ENCODE results near the gene L3HYPDH. TPM values are rescaled to one million over a fixed set of nuclear protein-coding genes. Genes with fewer than 3 reads are reported as not detected.

The L3HYPDH gene
- total and polyA plus RNA-seq, 8 donors, result 6.7 to 20.9 (median 10.4) TPM

DNA sequence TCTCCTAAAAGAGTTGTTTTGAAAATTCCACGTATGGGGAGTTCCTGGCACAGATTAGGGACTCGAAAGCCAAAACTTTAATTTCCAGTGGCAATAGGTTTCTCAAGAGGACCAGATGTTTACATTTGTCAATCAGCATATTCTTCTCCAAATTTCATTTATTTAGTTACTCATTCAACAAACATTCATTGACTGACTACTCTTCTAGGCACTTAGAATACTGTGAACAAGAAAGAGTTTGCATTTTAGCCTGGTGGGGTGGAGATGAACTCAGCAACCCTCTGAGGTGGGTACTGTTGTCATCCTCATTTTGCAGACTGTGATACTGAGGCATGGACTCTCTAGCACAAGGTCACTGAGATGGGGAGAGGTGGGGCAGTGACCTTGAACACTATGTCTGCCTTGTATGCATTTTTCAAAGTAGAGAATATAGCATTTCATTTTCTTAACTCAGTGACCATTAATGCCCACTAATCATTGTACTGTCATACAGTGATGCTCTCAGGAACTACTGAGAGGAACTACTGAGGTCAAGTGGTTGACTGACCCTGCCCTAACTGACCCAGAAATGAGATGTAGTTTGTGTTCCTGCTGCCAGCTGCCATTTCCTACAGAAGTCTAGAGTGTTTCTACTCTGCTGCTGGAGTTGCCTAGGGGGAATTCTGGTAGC lies 2.2 kb downstream of the L3HYPDH start:
- intact Hi-C loops (cut with DNase I), result no loop called here
- WGBS, 2 donors, result 19 to 22% methylated on average over 2 of the region's 2 CpGs
- Histone ChIP-seq H3K4me3 (peak overlapping the region in 1 of 4 donors; percentile 74), H3K27me3 (no peaks in the 10 kb centered on the region), H3K4me1 (peaks cover 18 to 36% (median 29%) of the 10 kb centered on the region in 3 donors), H3K9me3 (no peaks in the 10 kb centered on the region), H3K36me3 (no peaks in the 10 kb centered on the region), H3K27ac (peak overlapping the region in 2 of 4 donors; percentile 24 to 29)
- TF ChIP-seq, protein P1, sequence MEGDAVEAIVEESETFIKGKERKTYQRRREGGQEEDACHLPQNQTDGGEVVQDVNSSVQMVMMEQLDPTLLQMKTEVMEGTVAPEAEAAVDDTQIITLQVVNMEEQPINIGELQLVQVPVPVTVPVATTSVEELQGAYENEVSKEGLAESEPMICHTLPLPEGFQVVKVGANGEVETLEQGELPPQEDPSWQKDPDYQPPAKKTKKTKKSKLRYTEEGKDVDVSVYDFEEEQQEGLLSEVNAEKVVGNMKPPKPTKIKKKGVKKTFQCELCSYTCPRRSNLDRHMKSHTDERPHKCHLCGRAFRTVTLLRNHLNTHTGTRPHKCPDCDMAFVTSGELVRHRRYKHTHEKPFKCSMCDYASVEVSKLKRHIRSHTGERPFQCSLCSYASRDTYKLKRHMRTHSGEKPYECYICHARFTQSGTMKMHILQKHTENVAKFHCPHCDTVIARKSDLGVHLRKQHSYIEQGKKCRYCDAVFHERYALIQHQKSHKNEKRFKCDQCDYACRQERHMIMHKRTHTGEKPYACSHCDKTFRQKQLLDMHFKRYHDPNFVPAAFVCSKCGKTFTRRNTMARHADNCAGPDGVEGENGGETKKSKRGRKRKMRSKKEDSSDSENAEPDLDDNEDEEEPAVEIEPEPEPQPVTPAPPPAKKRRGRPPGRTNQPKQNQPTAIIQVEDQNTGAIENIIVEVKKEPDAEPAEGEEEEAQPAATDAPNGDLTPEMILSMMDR (IDR thresholded peaks at IDR 0.05), result no peak
- FAIRE-seq, result no peak
- DNase-seq, result no peak
- no peak for ATAC-seq

DNA sequence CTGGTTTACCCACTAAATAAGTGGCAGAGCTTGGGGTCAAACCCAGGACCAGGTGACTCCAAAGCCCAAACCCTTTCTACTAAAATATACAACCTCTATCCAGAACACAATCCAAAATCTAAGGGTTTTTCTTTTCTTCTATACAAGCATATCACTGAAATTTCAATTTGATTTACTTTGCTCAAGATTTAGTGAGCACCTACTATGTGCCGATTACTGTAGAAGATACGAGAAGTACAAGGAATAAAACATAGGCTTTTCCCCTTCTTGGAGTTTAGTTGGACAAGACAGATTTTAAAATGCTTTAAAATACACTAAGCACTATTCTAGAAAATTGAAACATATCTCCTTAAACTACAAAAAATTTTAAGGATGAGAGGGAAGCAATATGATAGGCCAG lies 2.8 kb downstream of the L3HYPDH start:
- DNase-seq (no peak), FAIRE-seq (no peak), ATAC-seq (no peak)
- no peaks in the 10 kb centered on the region for H3K9me3 ChIP-seq
- H3K4me1 ChIP-seq, result peaks cover 18 to 34% (median 23%) of the 10 kb centered on the region in 3 donors
- WGBS, 2 donors, result 92 to 93% methylated on average over 2 of the region's 2 CpGs
- no peaks in the 10 kb centered on the region for H3K27me3 ChIP-seq
- intact Hi-C loops (cut with DNase I), result no loop called here
- TF ChIP-seq, protein P1 (IDR thresholded peaks at IDR 0.05), result no peak
- no peak overlapping the region for H3K27ac ChIP-seq
- H3K36me3 ChIP-seq, result no peaks in the 10 kb centered on the region
- H3K4me3 ChIP-seq, result no peak overlapping the region

DNA sequence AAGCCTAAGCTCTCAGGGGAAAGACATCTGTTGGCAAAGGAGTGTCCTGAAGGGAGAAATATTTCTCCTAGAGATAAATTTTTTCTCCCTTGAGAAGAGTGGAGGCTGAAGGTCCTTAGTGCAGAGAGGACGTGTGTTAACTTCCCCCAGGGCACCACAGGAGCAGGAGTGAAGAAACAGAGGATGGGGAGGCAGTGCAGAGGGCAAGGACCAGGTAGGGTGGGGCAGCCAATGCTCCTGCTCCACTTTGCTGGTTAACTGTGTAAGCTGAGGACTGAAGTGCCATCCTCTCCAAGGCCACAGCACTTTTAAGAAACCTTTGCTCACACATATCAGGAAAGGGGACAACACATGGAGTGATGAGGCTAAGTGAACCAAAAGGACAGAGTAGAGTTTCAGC lies 4.0 kb downstream of the L3HYPDH start:
- H3K27ac ChIP-seq, result no peak overlapping the region
- TF ChIP-seq, protein P1 (IDR thresholded peaks at IDR 0.05), result no peak
- ATAC-seq, result no peak
- peaks cover 11 to 21% (median 17%) of the 10 kb centered on the region in 3 donors for H3K4me1 ChIP-seq
- DNase-seq, result no peak
- H3K36me3 ChIP-seq, result no peaks in the 10 kb centered on the region
- no peaks in the 10 kb centered on the region for H3K9me3 ChIP-seq
- FAIRE-seq, result no peak
- intact Hi-C loops (cut with DNase I), result no loop called here
- WGBS, 2 donors, result 33 to 37% methylated on average over 1 of the region's 1 CpG
- no peak overlapping the region for H3K4me3 ChIP-seq
- no peaks in the 10 kb centered on the region for H3K27me3 ChIP-seq

DNA sequence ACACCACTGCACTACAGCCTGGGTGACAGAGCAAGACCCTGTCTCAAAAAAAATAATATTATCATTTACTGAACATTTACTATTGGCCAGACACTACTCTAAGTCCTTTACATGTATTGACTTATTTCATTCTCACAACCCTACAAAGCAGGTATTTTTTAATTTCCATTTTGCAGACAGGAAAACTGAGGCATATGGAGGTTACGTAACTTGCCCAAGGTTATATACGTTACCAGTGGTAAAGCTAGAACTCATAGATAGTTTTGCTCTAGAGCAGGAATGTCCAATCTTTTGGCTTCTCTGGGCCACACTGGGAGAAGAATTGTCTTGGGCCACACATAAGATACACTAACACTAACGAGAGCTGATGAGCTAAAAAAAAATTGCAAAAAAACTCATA lies 5.7 kb downstream of the L3HYPDH start:
- intact Hi-C loops (cut with DNase I), result no loop called here
- Histone ChIP-seq H3K27ac (no peak overlapping the region), H3K4me3 (no peak overlapping the region), H3K9me3 (no peaks in the 10 kb centered on the region), H3K4me1 (peaks cover 11 to 20% (median 17%) of the 10 kb centered on the region in 3 donors), H3K27me3 (no peaks in the 10 kb centered on the region), H3K36me3 (peaks cover 0 to 10% (median 10%) of the 10 kb centered on the region in 3 donors)
- ATAC-seq (no peak), DNase-seq (no peak), FAIRE-seq (no peak)
- 93 to 94% methylated on average over 3 of the region's 3 CpGs for WGBS, 2 donors
- TF ChIP-seq, protein P1 (IDR thresholded peaks at IDR 0.05), result no peak

DNA sequence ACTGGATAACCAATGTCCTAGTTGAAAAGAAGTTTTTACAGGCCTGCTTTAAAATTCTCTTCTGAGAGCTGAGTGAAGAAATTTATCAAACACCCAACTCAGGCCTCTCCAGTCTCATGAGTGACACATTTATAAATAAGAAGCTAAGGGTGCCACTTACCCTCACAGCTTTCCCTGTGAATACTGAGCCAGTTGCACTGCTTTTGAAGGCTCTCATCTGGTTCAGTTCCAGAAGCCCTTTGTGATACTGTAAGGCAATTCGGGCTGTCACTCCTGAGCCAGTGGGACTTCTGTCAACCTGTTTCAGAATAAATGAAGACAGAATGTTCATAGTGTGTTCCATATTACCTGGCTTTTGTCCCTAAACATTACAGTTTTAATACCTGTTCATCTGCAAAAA lies 8.5 kb downstream of the L3HYPDH start:
- intact Hi-C loops (cut with DNase I), result no loop called here
- TF ChIP-seq, protein P1 (IDR thresholded peaks at IDR 0.05), result no peak
- WGBS, 2 donors, result 88 to 94% methylated on average over 1 of the region's 1 CpG
- ATAC-seq (no peak), DNase-seq (no peak), FAIRE-seq (no peak)
- Histone ChIP-seq H3K4me3 (no peak overlapping the region), H3K27ac (no peak overlapping the region), H3K27me3 (no peaks in the 10 kb centered on the region), H3K9me3 (no peaks in the 10 kb centered on the region), H3K36me3 (peaks cover 0 to 10% (median 10%) of the 10 kb centered on the region in 3 donors), H3K4me1 (peaks cover 0 to 2% (median 1%) of the 10 kb centered on the region in 3 donors)

Measured in pancreas (tissue), 10 donors.